Hematopoietic multipotent progenitor cell treated with erythropoietin and hydrocortisone succinate and interleukin-3 and kit ligand, for 6 days (in vitro differentiated cells): ENCODE results near the gene ZP1.
A peak's percentile ranks its signal among the peaks of the same experiment; 100 is the strongest.

ENCODE experiments used
- DNase-seq: peaks from one replicate; pipeline ENCODE4 v3.0.0-alpha.2; 2015

The ZP1 gene

DNA sequence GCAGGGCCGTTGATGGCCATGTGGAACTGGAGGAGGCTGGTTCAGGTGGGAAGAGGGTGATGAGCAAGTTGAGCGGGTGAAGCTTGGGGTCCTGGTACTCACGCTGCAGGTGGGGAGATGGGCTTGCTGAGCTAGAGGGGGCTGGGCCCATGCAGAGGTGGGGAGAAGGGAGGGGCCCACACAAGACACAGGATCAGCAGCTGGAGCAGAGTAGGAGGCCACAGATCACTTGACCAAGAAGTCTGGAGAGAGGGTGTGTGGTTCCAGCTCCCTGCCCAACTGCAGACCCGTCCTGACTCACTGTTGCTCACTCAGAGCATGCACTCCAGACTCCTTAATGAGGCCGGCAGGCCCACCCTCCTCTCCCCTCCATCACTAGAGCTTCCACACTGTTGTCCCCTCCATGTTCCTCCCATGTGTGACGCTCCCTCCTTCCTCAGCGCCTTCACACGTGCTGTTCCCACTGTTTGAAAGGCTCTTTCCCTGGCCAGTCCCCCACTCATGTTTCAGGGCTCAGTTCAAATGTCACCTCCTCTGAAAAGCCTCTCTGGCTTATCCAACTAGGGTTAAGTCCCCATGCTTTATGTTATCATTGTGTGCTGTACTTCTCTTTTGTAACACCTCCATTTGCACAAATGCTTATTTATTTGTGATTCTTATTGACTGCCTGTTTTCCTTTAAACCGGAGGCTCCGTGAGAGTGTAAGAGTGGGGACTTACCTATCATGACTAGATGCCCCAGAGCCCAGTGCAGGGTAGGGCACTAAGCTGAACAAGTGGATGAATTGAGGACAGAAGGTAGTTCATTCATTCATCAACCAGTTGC, 23.1 kb upstream of the ZP1 start:
- DNase-seq, result no peak

DNA sequence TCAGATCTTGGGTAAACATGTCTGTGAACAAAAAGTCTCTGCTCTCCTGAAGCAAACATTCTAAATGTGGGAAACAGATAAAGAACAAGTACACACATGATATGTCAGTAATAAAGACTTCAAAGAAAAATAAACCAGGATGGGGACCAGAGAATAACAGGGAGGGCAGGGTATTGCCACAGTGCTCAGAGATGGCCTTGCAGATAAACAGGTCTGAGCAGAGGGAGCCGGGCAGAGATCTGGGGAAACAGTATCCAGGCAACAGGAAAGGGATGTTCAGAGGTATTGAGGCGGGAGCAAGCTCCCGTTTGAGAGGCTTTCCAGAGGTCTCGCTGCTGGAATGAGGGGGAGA, 22.5 kb upstream of the ZP1 start:
- no peak for DNase-seq

DNA sequence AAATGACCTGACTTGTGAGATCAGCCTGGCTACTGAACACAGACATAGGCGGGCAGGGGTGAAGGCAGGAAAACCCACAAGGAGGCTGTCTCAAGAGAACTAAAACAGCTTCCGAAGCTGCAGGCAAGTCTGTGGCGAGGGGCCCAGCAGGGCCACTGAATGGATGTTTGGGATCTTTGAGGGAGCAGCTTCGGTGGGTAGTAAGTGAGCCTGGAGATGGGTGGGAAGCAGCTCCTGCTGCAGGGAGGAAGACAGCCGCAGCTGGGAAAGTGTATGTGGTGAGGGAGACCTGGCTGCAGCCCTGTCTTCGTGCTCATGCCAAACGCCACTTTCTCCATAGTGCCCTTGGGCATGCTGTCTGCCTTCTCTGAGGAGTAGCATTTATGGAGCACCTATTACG, 22.0 kb upstream of the ZP1 start:
- no peak for DNase-seq

DNA sequence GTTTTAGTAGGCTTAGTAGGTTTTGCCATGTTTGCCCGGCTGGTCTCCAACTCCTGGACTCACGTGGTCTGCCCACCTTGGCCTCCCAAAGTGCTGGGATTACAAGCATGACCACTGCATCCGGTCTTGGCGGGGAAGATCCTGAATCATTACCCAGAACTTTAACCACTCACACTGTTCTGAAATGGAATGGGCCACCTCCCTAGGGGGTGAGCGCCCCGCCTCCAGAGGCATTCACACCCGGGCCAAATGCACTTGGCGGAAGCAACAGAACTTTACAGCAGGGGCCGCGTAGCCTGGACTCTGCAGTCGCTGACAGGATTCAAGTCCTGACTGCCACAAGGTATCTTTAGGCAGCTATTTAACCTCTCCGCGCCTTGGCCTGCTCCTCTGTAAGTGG, 20.1 kb upstream of the ZP1 start:
- DNase-seq, result no peak

DNA sequence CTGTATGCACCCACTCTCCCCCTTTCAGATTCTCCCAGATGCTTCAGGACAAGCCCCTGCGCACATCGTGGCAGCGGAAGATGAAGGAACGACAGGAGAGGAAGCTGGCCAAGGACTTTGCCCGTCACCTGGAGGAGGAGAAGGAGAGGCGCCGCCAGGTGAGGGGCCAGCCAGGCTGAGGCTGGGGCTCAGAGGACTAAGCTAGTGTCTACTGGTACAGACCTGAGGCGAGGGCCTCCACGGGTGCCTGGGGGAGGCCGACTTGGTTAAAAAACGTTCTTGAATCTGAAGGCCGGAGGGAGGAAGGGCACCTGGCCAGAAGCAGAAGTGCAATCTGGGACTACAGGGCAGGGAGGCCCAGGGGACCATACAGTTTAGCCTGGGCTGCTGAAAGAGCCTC, 19.4 kb upstream of the ZP1 start:
- no peak for DNase-seq

DNA sequence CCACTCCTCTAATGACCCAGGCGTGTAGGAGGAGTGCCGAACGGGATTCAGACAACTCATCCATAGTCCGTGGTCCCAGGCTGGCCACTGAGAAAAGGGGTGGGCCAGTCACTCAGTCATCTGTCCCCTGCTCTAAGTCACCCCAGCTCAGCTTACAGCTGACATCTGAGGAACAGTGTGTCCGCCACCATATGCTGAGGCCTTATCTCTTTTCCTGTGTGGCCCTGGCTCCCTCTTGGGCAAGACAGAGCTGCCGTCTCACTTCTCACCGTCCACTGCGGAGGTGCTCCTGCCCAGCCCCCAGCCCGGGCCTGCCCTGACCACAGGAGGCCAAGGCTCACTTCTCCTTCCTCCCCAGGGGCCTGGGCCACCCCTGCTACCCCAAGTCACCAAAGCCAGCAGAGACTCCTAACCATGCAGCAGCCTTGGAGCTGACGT, 18.6 kb upstream of the ZP1 start:
- DNase-seq, result peak; percentile 79

DNA sequence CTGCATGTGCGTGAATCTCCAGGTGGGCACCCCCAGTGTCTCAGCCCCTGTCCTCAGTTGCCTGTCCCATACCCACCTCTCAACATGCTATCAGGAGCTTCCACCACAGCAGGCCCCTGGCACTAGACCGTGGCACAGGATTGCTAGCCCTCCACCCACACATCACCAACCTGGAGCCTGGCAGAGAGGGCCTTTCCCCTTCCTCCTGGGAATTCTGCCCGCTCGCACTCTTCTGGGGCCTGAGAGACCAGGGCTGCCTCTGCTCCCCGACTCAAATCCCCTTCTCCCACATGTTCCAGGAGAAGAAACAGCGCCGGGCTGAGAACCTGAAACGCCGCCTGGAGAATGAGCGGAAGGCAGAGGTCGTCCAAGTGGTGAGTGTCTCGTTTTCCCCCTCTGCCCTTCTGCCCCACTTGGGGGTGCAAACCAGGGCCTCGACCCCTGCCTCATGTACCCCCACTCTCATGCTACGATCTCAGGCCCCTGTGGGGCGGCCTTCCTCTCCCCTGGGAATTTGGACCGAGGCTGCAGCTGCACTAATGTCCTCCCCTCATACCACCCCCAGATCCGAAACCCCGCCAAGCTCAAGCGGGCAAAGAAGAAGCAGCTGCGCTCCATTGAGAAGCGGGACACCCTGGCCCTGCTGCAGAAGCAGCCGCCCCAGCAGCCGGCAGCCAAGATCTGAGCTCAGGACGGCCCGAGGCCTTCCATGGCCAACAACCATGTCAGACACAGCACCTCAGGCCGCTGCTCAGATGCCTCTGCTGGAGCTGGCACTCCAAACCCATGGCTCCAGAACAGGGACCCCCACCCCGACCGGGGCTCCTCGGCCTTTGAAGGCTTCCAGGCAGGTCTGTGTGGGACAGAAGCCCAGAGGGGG, 17.5 kb upstream of the ZP1 start:
- no peak for DNase-seq

DNA sequence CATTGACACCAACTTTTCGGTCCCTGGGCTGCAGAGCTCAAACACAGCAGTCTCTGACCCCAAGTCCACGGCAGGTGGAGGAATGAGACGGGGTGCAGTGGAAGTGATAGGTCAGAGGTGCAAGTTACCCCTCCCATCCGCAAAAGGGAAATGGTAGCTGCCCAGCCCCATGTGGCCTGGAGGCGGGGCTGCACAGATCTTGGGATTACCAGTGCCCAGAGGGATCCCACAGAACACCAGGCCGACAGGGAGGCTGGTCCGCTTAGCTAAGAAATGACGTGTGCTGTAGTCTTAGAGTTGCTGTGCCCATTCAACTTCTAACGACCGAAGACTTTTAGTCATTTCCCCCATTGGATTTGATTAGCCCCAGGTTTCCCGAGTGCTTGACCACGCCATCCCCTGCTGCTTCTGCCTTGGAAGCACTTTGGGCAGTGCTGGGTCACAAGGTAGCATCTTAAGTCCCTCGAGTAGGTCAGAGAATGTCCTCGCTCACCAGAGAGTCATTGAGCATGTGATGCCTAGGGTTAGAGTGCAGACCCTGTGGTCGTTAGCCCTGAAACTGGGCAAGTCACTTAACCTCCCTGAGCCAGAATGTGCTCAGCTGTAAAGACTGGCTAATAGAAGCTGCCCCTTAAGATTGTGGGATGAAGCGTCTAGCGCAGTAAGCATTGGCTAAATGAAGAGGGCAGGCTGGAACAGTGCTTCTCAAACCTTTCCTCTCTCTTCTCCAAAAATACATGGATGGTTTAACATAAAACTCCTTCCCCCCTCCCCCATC, 15.8 kb upstream of the ZP1 start:
- DNase-seq, result no peak

DNA sequence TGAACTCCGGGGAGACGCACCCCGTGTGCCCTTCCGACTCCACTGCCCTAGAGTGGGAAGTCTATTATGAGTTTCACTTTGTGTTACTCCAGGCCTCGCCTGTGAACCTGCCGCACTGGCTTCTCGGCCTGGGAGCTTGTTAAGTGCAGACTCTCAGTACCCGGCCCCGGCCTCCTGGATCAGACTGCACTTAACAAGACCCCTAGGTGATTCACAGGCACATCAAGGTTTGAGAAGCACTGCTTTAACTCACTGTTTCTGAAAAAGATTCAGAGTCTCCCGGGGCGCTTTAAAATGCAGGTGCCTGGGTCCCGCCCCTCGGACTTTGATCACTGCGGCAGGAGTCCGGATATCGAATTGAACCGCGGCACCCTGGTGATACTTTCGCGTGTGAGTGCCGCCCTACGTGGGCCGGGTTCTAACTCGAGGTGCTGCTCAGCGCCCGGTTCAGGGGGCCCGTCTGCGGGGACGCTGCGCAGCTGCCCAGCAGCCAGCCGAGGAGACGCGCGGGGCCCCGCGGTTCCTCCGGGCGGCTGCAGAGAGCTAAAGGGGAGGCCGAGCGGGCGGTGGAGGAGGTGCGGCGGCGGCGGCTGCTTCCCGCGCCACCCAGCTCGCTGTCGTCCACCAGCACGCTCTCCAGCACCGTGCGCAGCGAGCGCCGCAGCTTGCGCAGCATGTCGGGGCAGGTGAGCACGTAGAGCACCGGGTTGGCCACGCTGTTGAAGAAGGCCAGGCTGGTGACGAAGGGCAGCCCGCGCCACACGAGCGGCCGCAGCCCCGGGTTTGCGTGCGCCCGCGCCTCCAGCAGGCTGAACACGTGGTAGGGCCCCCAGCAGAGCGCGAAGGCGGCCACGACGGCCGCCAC, 15.0 kb upstream of the ZP1 start:
- DNase-seq, result no peak

DNA sequence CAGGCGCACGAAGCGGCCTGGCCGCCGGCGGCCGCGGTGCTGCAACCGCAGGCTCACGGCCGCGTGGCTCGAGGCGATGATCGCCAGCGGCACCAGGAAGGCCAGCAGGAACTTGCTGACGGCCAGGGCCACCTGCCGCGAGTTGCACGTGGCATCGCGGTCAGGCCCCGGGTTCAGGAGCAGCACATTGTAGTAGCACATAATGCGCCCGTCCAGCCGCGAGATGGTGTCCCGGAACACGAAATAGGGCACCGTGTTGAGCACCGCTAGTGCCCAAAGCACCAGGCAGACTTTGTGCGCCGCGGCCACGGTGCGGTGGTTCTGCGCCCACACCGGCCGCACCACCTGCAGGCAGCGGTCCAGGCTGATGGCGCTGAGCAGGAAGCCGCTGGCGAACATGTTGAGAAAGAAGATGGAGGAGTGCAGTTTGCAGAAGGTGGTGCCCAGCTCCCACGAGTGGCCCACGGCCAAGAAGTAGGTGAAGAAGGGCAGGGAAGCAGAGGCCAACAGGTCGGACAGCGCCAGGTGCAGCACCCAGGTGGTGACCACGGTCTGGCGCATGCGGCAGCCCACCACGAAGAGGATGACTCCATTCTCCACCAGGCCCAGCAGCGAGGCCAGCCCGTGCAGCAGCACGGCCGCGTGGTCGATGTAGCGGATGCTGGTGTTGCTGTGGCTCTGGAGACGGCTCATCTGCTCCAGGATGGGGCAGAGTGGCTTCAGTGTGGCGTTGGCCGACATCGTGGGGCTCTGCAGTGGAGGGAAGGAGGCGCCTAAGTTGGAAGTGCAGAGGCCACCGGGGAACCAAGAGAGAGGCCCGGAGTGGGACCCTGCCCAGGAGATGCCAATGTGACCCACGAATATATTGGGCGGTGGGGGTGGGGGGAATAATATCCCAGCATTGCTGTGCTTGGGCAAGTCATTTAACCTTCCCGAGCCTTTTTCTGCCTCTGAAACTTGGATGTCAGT, 14.1 kb upstream of the ZP1 start:
- DNase-seq, result no peak

DNA sequence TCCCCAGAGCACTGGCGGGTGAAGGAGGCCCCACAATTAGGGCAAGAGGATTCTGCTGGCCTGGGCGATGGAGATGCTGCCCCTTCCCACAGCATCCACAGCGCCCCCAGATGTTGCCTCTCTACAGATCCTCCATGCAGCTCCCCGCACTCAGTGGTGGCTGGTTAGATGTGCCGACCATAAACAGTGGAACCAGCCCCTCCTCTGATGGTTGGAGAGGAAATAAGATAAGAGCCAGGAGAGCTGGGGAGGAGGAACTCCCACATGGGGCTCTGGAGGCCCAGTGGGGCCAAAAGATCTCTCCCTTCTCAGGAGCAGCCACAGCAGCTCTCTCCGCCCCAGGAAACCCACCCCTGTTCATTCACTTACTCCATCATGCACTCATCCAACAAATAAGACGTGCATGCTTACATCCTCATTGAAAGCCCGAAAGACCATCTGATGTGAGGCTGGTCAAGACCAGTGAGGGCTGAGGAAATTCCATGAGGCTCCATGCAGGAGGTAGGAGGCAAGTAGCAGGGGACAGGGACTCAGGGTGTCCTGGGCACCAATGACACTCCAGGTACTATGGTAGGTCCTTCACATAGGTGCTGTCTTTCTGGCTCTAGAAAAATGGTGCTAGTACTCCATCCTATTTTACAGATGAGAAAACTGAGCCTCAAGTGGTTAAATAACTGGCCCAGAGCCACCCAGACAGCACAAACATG, 13.0 kb upstream of the ZP1 start:
- peak; percentile 84 for DNase-seq

DNA sequence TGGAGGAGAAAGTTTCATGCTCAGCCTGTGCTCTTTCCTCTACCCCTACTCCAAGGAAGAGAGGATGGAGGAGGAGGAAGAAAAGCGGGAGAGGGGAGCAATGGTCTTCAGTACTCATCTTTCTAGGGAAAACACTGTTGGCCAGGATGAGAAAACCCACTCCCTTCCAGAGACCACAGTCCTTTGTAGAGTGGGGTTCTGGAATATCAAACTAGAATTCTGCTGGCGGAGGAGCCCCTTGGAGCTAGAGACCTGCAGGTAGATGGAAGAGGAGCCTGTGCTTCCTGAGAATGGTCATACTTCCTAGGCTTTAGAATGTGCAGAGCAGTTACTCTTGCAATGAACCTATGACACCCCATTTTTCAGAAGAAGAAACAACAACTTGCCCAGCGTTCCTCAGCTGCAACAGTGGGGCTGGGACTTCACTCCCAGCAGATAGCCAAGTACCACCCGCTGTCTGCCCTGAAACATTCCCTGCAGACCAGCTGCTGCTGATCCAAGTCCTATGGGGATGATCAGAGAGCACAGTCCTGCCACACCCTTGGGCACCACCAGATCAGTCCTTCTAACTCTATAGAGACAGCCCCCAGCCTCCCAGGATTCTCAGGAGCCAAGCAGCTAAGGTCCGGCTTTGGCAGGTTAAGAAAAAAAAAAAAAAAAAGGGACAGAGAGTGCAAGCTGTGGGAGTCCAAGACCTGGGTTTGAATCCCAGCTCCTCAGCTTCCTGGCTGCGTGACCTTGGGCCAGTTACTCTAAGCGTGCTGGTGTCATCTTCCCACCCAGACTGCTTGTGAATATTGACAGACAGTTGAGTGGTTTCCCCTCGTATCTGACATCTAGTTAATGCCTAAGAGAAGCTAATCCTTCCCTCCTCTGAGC, 12.3 kb upstream of the ZP1 start:
- DNase-seq, result no peak

DNA sequence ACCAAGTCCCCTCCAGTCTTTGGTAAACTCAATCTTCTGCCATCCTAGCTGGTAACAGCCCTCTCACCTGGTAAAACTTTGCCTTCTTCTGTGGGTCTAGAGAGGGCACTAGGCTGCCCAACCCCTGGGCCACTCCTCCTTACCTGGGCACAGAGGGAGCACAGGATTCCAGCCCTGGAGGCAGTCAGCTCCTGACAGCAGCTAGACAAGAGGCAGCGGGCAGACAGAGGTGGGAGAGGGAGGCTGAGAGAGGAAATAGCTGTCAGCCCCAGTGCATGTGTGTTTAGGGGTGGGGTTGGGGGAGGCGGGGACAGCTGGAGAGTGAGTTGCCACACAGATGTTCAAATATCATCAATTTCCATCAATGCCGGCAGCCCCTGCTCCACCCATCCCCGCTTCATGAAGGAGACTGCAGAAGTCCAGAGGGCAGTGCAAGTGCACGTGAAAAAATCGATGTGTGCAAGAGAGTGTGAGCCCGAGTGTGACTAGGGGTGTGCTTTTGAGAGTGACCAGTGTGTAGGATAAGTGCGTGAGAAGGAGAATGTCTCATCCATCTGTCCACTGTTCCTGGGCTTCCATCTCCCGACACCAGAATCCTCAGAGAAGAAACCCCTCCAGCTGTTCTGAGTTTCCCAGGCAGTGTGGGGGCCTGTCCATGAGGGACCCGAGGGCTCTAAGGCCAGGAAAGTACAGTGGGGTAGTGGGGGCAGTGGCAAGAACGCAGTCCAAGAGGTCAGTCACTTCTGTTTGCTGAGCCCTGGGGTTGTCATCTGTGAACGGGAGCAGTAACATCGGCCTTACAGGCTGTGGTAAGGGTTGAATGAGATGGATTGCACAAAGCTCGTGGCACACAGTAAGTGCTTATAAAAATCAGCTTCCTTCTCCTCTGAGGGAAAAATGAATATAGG, 11.4 kb upstream of the ZP1 start, which contains the start of gene PTGDR2:
PTGDR2 (minus strand) TSS at position 225 of the 908 bp plus-strand sequence. CDS start 2,228 bp downstream, outside the sequence.
- peak; percentile 79 for DNase-seq

DNA sequence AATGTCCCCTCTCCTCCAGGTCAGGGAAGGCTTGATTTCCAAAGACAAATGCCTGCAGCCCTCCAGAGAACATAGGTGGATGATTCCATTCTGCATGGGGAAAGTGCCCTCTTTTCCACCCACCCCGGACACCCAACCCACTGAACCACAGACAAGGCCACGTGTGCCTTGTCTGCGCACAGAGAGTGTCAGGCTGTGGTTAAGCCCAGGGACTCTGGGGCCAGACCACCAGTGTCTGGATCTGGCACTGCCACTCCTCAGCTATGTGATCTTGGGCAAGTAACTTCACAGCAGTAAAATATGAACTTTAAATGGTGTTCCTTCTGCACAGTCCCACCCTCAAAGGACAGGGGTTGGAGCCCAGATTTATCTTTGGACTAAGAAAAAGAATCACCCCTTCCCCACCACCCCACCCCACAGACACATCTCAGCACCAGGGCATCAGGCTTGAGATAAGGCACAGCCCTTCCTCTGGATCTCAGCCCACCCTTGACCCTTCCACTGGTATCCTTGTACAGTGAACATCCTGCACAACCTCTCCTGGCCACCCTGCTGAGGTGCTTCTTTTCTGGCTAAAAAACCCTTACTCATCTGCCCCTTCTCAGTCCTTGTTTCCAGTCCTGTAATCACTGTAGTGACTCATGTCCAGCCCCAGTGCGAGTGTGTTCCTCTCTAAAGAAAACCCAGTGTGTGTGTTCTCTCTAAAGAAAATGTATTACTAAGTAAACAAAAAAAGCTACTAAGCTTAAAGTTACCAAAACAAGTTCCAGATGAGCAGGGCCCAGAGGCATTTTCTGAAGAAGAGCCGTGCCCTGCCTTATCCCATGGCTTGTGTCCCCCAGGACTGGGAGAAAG, 9.7 kb upstream of the ZP1 start:
- DNase-seq, result no peak

DNA sequence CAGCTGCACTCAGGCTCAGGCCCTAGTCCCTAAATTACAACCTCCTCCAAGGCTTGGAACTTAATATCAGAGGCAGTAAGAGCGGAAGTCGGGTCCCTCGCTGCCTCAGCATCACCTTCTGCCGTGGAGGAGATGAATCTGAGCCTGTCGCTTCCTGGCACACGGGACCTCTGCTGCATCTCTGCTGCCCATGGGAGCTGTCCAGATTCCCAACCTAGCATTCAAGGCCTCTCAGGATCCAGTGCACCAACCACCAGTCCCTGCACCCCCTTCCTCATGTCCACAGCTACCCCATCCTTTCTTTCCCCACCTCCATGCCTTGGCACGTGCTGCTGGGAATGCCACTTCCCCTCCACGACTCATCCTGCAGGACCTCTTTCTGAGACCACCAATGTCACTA, 9.1 kb upstream of the ZP1 start:
- DNase-seq, result no peak

DNA sequence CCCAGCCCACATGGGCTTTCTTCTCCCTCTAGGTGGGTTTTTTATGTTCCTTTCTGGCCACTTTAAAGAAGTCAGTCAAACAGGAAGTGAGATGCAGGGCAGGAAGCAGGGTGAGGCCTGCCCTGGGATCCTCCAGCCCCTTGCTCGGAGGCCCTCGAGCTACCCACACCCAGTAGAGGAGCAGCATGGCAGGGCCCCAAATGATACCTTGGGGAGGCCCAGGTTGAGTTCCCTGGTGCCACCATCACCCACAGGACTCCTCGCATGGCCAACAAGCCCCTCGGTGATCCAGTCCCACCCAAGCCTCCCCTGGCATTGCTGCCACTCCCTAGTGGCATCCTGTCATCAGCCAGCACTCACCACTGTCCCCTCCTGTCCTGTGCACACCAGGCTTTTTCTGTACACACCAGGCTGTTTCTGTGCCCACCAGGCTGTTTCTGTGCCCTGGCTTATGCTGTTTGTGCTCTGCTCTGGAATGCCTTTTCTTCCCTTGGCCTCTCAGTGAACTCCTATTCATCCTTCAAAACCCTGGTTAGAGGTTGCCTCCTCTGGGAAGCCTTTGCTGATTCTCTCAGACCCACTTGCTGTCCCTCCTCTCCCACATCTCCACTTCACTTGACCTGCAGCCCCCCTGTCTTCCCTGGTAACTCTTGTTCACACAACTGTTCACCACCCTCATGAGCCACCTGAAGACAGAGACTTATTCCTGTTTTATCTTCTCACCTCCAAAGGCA, 8.4 kb upstream of the ZP1 start:
- DNase-seq, result no peak
